ENCODE data around the gene PYDC1. TPM values are rescaled to one million over a fixed set of nuclear protein-coding genes. Genes with fewer than 3 reads are reported as not detected.
A peak's percentile ranks its signal among the peaks of the same experiment; 100 is the strongest.
"Not testable (repeated sequence)": the region's sequence is repeated elsewhere in the genome, so short reads cannot be mapped to it uniquely, and the experiment has no call there.

Gene PYDC1
- total and polyA plus RNA-seq, 2 donors (not counting 1 experiment from before 2014, with no cell fraction given), result not detected

GRCh38 chr16:31201582-31202413 lies 15.1 kb downstream of the PYDC1 start:
- DNase-seq (ENCODE audit: low read depth in 2 of 2), result peak; percentile 21 to 22
- H2AFZ ChIP-seq (ENCODE audit: low read length), result no peak overlapping the region

GRCh38 chr16:31200821-31201568 lies 15.9 kb downstream of the PYDC1 start:
- no peaks in the 10 kb centered on the region for H4K20me1 ChIP-seq (ENCODE audit: control insufficient read depth, extremely low read depth, insufficient read depth, low read length)
- no peak overlapping the region for H3K9ac ChIP-seq (ENCODE audit: insufficient read depth, low read length)
- TF ChIP-seq EZH2 (IDR thresholded peaks at IDR 0.05; ENCODE audit: low read length, missing control alignments), result no peak
- no peak for TF ChIP-seq CTCF (conservative IDR thresholded peaks at IDR 0.05 in 1 of 2, IDR thresholded peaks at IDR 0.05 in 1 of 2; ENCODE audit: low read depth in 1 of 2, low read length in 2 of 2)

More at GRCh38 chr16:31201582-31202413, 15.1 kb downstream of the PYDC1 start:
- no peaks in the 10 kb centered on the region for H4K20me1 ChIP-seq (ENCODE audit: control insufficient read depth, extremely low read depth, insufficient read depth, low read length)
- H3K9ac ChIP-seq (ENCODE audit: insufficient read depth, low read length), result peak overlapping the region; percentile 43
- no peaks in the 10 kb centered on the region for H3K9me3 ChIP-seq (ENCODE audit: control insufficient read depth, insufficient read depth, low read depth, low read length)
- H3K79me2 ChIP-seq (ENCODE audit: control insufficient read depth, insufficient read depth, low read length), result no peaks in the 10 kb centered on the region
- H3K27ac ChIP-seq (ENCODE audit: insufficient read depth, low read length), result no peak overlapping the region
- no peaks in the 10 kb centered on the region for H3K27me3 ChIP-seq (ENCODE audit: control insufficient read depth, insufficient read depth, low read length)
- no peak for TF ChIP-seq EZH2 (IDR thresholded peaks at IDR 0.05; ENCODE audit: low read length, missing control alignments)
- TF ChIP-seq CTCF (conservative IDR thresholded peaks at IDR 0.05 in 1 of 2, IDR thresholded peaks at IDR 0.05 in 1 of 2; ENCODE audit: low read depth in 1 of 2, low read length in 2 of 2), result no peak
- H3K4me3 ChIP-seq (replicated peaks in 1 of 4; ENCODE audit: control extremely low read depth in 1 of 4, insufficient read depth in 1 of 4, low read depth in 3 of 4, low read length in 4 of 4), result peak overlapping the region; percentile 63 to 71 (median 66)
- peak overlapping the region; percentile 82 for H3K4me2 ChIP-seq (ENCODE audit: extremely low read depth, insufficient read depth, low read length)
- no peaks in the 10 kb centered on the region for H3K4me1 ChIP-seq (ENCODE audit: control insufficient read depth, extremely low read depth, insufficient read depth, low read length)
- H3K36me3 ChIP-seq (ENCODE audit: control insufficient read depth, insufficient read depth, low read length), result peaks cover 2% of the 10 kb centered on the region

GRCh38 chr16:31200111-31200510 lies 16.8 kb downstream of the PYDC1 start:
- not testable (repeated sequence) for H3K9me3 ChIP-seq (ENCODE audit: control insufficient read depth, insufficient read depth, low read depth, low read length); H3K27ac ChIP-seq (ENCODE audit: insufficient read depth, low read length); H3K79me2 ChIP-seq (ENCODE audit: control insufficient read depth, insufficient read depth, low read length); H3K4me1 ChIP-seq (ENCODE audit: control insufficient read depth, extremely low read depth, insufficient read depth, low read length); H3K4me3 ChIP-seq (replicated peaks in 1 of 4; ENCODE audit: control extremely low read depth in 1 of 4, insufficient read depth in 1 of 4, low read depth in 3 of 4, low read length in 4 of 4); DNase-seq (ENCODE audit: low read depth in 2 of 2); H3K9ac ChIP-seq (ENCODE audit: insufficient read depth, low read length); H3K36me3 ChIP-seq (ENCODE audit: control insufficient read depth, insufficient read depth, low read length); H2AFZ ChIP-seq (ENCODE audit: low read length); H3K4me2 ChIP-seq (ENCODE audit: extremely low read depth, insufficient read depth, low read length); H3K27me3 ChIP-seq (ENCODE audit: control insufficient read depth, insufficient read depth, low read length); H4K20me1 ChIP-seq (ENCODE audit: control insufficient read depth, extremely low read depth, insufficient read depth, low read length)

More at GRCh38 chr16:31200821-31201568, 15.9 kb downstream of the PYDC1 start:
- Histone ChIP-seq H3K9me3 (ENCODE audit: control insufficient read depth, insufficient read depth, low read depth, low read length) (no peaks in the 10 kb centered on the region), H2AFZ (ENCODE audit: low read length) (no peak overlapping the region), H3K27ac (ENCODE audit: insufficient read depth, low read length) (no peak overlapping the region), H3K4me3 (replicated peaks in 1 of 4; ENCODE audit: control extremely low read depth in 1 of 4, insufficient read depth in 1 of 4, low read depth in 3 of 4, low read length in 4 of 4) (peak overlapping the region in 2 of 4 experiments; percentile 65 to 71), H3K36me3 (ENCODE audit: control insufficient read depth, insufficient read depth, low read length) (peaks cover 5% of the 10 kb centered on the region), H3K79me2 (ENCODE audit: control insufficient read depth, insufficient read depth, low read length) (no peaks in the 10 kb centered on the region), H3K27me3 (ENCODE audit: control insufficient read depth, insufficient read depth, low read length) (no peaks in the 10 kb centered on the region), H3K4me1 (ENCODE audit: control insufficient read depth, extremely low read depth, insufficient read depth, low read length) (no peaks in the 10 kb centered on the region), H3K4me2 (ENCODE audit: extremely low read depth, insufficient read depth, low read length) (no peak overlapping the region)
- DNase-seq (ENCODE audit: low read depth in 2 of 2), result peak in 1 of 2 donors; percentile 39
